Measurements from ENCODE around the gene TSPOAP1.

Gene TSPOAP1

DNA sequence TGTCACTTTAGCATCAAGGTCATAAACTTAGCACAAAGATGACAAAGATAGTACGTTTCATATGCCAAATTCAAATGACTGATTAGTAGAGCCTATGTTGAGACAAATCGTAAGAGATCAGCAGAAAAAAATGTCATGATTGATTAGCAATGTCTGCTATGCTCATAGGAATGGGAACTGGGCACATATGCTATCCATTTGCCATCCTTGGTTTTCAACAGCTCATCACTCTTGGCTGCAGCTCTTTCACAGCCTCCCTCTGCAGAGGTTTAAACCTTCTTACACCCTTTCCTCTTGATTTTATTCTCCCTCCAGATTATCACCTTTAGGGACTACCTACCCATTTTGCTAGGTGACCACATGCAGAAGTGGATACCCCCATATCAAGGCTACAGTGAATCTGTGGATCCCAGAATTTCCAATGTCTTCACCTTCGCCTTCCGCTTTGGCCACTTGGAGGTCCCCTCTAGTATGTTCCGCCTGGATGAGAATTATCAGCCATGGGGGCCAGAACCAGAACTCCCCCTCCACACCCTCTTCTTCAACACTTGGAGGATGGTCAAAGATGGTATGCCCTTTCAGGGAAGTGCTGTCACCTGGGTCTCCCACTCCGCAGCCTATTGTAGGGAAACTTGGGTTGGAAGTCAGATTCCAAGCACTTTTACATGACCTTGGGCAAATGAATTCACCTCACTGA lies 64.0 kb downstream of the TSPOAP1 start:
- Mint-ChIP-seq H3K36me3 (ENCODE audit: low read depth) (no peaks in the 10 kb centered on the region), H3K27ac (no peak overlapping the region), H3K9me3 (no peaks in the 10 kb centered on the region), H3K27me3 (ENCODE audit: low read depth) (peaks cover 52% of the 10 kb centered on the region), H3K4me3 (no peak overlapping the region), H3K4me1 (ENCODE audit: low read depth) (no peaks in the 10 kb centered on the region)
- DNase-seq (ENCODE audit: low spot score), result no peak

GRCh38 chr17:58263773-58264172 lies 64.8 kb downstream of the TSPOAP1 start:
- Mint-ChIP-seq H3K36me3 (ENCODE audit: low read depth) (no peaks in the 10 kb centered on the region), H3K9me3 (no peaks in the 10 kb centered on the region), H3K4me1 (ENCODE audit: low read depth) (no peaks in the 10 kb centered on the region), H3K27me3 (ENCODE audit: low read depth) (peaks cover 58% of the 10 kb centered on the region), H3K4me3 (no peak overlapping the region), H3K27ac (no peak overlapping the region)
- DNase-seq (ENCODE audit: low spot score), result no peak

DNA sequence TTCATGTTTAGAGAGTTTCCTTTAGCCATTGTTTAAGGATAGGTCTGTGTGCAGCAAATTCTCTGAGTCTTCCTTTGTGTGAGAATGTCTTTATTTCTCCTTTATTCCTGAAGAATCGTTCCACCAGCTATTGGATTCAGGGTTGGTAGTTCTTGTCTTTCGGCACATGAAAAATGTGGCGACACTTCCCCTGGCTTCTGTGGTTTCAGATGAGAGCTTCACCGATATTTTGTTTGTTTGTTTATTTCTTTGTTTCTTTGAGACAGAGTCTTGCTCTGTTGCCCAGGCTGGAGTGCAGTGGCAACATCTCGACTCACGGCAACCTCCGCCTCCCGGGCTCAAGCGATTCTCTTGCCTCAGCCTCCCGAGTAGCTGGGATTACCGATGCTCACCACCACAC lies 66.4 kb downstream of the TSPOAP1 start:
- DNase-seq (ENCODE audit: low spot score), result no peak
- no peaks in the 10 kb centered on the region for H3K4me1 Mint-ChIP-seq (ENCODE audit: low read depth)
- H3K36me3 Mint-ChIP-seq (ENCODE audit: low read depth), result no peaks in the 10 kb centered on the region
- H3K4me3 Mint-ChIP-seq, result no peak overlapping the region
- no peak overlapping the region for H3K27ac Mint-ChIP-seq
- H3K9me3 Mint-ChIP-seq, result no peaks in the 10 kb centered on the region
- peaks cover 75% of the 10 kb centered on the region for H3K27me3 Mint-ChIP-seq (ENCODE audit: low read depth)

DNA sequence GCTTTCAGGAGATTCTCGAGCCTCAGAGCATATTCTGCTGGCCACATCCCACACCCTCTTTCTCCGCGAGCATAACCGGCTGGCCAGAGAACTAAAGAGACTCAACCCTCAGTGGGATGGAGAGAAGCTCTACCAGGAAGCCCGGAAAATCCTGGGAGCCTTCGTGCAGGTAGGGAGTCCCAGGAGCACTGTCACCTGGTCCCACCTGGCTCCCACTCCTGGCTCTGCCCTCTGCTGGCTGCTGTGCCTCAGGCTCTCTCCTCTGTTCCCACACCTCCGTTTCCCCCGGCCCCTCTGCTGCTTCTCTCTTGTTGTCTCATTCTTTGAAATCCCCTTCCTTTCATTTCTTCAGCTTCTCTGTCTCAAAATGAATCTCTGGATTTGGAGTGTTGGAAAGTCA lies 73.8 kb downstream of the TSPOAP1 start:
- no peak for DNase-seq (ENCODE audit: low spot score)
- Mint-ChIP-seq H3K27me3 (ENCODE audit: low read depth) (peaks cover 52% of the 10 kb centered on the region), H3K9me3 (no peaks in the 10 kb centered on the region), H3K27ac (no peak overlapping the region), H3K4me1 (ENCODE audit: low read depth) (peaks cover 3% of the 10 kb centered on the region), H3K36me3 (ENCODE audit: low read depth) (no peaks in the 10 kb centered on the region), H3K4me3 (no peak overlapping the region)

DNA sequence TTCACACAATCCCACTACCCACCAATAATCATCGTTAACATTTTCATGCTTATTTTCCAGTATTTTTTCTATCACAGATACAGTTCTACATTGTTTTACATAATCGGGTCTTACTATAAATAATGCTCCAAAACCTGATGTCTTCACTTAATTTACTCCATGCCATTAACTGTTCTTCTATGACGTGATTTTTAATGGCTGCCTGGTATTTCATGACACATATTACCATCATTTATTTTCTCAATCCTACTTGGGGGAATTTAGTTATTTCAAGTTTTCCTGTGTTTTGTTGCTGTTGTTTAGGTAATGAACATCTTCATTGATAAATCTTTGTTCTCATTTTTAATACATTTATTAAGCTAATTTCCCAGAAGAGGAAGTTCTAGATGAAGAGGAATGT lies 75.5 kb downstream of the TSPOAP1 start:
- Mint-ChIP-seq H3K36me3 (ENCODE audit: low read depth) (no peaks in the 10 kb centered on the region), H3K4me1 (ENCODE audit: low read depth) (peaks cover 8% of the 10 kb centered on the region), H3K9me3 (no peaks in the 10 kb centered on the region), H3K27me3 (ENCODE audit: low read depth) (peaks cover 46% of the 10 kb centered on the region), H3K4me3 (no peak overlapping the region), H3K27ac (no peak overlapping the region)
- DNase-seq (ENCODE audit: low spot score), result no peak

- no peaks in the 10 kb centered on the region for H3K36me3 Mint-ChIP-seq (ENCODE audit: low read depth)
- no peak for DNase-seq (ENCODE audit: low spot score)
- no peaks in the 10 kb centered on the region for H3K9me3 Mint-ChIP-seq
- H3K27ac Mint-ChIP-seq, result no peak overlapping the region
- H3K4me1 Mint-ChIP-seq (ENCODE audit: low read depth), result peaks cover 16% of the 10 kb centered on the region
- H3K4me3 Mint-ChIP-seq, result no peak overlapping the region
- H3K27me3 Mint-ChIP-seq (ENCODE audit: low read depth), result peaks cover 39% of the 10 kb centered on the region
Observed at GRCh38 chr17:58252141-58252540, 76.5 kb downstream of the TSPOAP1 start.

Data from T-helper 2 cell treated with Interferon-gamma antibody and Interleukin-4, amounts not matched to agents 5 μg/mL and 100 μg/mL, for 36 hours (primary cell).